Right lung (tissue), 5 donors: Measurements from ENCODE around the gene NEO1. TPM values are rescaled to one million over a fixed set of nuclear protein-coding genes. Genes with fewer than 3 reads are reported as not detected.
A peak's percentile ranks its signal among the peaks of the same experiment; 100 is the strongest.

ENCODE experiments used
- DNase-seq, 2 donors: peaks; one replicate each; pipeline ENCODE4 v3.0.0-alpha.2; 2013
- polyA plus RNA-seq, 5 donors: library from polyadenylated mRNA; unstranded; fragments of 120-200 nt; gene quantifications; one replicate each; pipeline versions ENCODE4 v1.2.1 to v1.2.3, GENCODE V29; 2013; ENCODE audit warnings: inconsistent platforms in 1 of 5, low replicate concordance in 1 of 5; ENCODE audit not compliant: insufficient read length in 5 of 5, insufficient read depth in 1 of 5

NEO1 gene
- polyA plus RNA-seq, 5 donors = 88.3 to 114 (median 111) TPM

- no peak for DNase-seq
Measured at GRCh38 chr15:73329501-73330200, 277.4 kb downstream of the NEO1 start.

GRCh38 chr15:73330206-73331051 lies 278.2 kb downstream of the NEO1 start:
- DNase-seq = no peak

GRCh38 chr15:73331501-73331900 lies 279.2 kb downstream of the NEO1 start:
- DNase-seq = no peak

GRCh38 chr15:73331991-73332925 lies 280.0 kb downstream of the NEO1 start:
- DNase-seq = no peak

GRCh38 chr15:73333001-73333400 lies 280.7 kb downstream of the NEO1 start:
- DNase-seq = no peak

GRCh38 chr15:73334086-73334485 lies 281.8 kb downstream of the NEO1 start:
- DNase-seq = no peak

GRCh38 chr15:73335026-73335425 lies 282.8 kb downstream of the NEO1 start:
- no peak for DNase-seq

GRCh38 chr15:73335471-73335870 lies 283.2 kb downstream of the NEO1 start:
- DNase-seq = no peak

GRCh38 chr15:73336756-73337155 lies 284.5 kb downstream of the NEO1 start:
- no peak for DNase-seq

- DNase-seq = no peak
Measured at GRCh38 chr15:73337187-73337586, 284.9 kb downstream of the NEO1 start.

- peak in 1 of 2 donors; percentile 7 for DNase-seq
Measured at GRCh38 chr15:73338058-73338457, 285.8 kb downstream of the NEO1 start.

- DNase-seq = no peak
Measured at GRCh38 chr15:73338606-73339374, 286.5 kb downstream of the NEO1 start.

- no peak for DNase-seq
Measured at GRCh38 chr15:73340502-73341192, 288.4 kb downstream of the NEO1 start.

- DNase-seq = peak in 1 of 2 donors; percentile 6
Measured at GRCh38 chr15:73341886-73342600, 289.8 kb downstream of the NEO1 start.

- DNase-seq = no peak
Measured at GRCh38 chr15:73344056-73344455, 291.8 kb downstream of the NEO1 start.

- no peak for DNase-seq
Measured at GRCh38 chr15:73345658-73346057, 293.4 kb downstream of the NEO1 start.

GRCh38 chr15:73346735-73347312 lies 294.6 kb downstream of the NEO1 start:
- DNase-seq = peak; percentile 35 to 55

GRCh38 chr15:73349191-73349590 lies 296.9 kb downstream of the NEO1 start:
- DNase-seq = no peak

GRCh38 chr15:73352082-73352481 lies 299.8 kb downstream of the NEO1 start:
- DNase-seq = no peak
